A549 treated with CpdA at 1 μM for 4 hours (cell line): ENCODE measurements around the gene CTRB1. TPM values are rescaled to one million over a fixed set of nuclear protein-coding genes. Genes with fewer than 3 reads are reported as not detected.

Experiments
- total RNA-seq: library from RNA; stranded (reverse); fragments of 200-300 nt; extraction: Qiagen RNA extraction; gene quantifications from 5 replicates; pipeline ENCODE4 v1.2.3, GENCODE V29; 2022; ENCODE audit warnings: low read depth

The CTRB1 gene
- total RNA-seq = not detected in 5 replicates

DNA sequence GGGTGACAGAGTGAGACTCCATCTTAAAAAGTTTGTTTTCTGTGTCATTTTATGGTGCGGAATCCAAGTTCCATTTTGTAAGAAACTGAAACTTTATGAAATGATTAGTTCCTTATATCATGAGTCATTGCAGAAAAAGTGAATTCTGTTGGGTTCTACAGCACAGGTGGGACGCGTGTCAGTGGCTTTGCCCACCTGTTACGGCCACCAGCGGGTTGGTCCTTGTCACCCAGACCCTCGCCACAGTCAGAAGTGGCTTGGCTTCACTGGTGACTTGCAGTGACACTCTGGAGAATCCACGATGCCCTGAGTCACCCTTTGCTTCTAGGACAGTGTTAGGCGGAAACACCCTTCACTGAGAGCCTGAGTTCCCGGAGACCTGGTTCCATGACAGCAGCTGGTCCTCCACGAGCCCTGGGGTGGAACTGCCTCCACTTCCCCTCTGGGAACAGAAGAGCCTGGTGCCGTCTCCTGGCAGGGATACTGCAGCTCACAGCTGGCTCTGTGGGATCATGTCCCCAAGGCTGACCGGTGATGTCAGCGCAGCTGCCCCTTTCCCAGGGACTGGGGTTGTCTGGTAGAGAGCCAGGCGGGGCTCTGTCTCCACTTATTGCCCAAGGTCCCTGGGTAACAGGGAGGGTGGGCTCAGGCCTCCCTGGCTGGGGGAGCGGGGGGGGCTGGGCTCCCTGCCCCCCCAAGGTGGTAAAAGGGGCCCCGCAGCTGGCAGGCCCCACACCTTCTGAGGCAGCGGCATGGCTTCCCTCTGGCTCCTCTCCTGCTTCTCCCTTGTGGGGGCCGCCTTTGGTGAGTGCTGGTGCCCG, at the start of gene CTRB1:
Gene CTRB1 (plus strand): TSS at position 733 of the 821 bp plus-strand sequence. CDS start 20 bp downstream, at position 753.

DNA sequence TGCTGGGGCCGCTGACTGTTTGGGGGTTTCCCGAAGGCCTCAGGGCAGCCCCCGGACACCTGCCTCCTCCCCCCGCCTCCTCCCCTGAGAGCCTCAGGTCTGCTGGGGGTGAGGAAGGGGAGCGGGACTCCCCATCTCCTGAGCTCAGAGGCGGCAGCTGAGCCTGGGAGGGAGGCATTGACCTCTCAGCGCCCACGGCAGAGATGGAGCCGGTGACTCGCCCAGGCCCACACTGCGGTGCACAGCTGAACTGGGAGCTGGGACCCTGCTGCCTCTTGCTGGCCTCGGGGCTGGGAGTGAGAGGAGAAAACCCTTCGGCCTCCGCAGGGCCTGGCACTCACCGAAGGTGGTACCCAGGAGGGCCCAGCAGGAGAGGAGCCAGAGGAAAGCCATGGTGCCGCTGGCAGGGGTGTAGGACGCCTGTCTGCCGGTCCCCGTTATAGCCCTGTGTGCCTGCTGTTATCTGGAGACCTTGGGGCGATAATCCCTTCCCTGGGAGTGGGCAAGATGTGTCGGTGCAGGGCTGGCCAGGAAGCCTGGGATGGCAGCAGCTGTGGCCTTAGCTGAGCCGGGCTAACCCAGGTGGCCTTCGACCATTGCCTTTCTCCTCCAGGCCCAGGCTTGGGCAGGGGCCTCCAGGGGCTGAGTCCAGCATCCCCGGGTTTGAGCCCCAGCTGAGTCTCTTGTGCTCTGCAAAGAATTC, 11.9 kb upstream of the CTRB1 start, which contains the start of gene CTRB2:
Gene CTRB2 (minus strand): TSS at position 413 of the 703 bp plus-strand sequence. CDS start 20 bp downstream, at position 393.

DNA sequence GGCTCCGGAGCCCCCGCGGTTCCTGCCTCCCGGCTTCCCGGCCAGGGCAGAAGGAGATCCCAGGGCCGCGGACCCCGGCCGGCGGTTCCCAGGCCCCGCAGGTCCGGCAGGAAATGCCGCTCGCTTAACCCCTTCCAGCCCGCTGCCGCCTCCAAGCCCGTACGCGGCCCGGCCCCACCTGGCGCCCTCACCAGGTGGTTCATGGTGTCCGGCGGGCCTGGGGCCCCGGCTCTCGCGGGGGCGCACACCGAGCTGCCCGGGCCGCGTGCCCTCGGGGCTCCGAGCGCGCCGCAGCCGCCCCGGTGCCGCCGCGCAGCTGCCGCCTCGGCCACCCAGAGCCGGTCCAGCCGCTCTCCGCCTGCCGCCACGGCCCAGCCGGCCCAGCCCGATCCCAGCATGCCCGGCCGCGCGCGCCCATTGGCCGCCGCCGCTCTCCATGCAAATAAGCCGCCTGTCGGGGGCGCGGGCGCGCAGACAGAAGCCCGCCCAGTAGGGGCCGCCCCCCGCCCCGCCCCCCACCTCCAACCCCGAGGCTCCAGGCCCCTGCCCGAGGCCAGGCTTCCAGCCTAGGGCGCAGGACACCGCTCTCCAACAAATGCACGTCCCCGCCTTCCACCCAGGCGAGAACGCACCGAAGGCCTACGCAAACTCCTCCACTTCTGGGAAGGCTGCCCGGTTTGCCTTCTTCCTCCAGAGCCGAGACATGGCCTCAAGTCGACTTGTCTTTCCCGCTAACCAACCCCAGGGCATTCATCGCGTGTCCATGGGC, 32.7 kb downstream of the CTRB1 start, which contains the start of gene BCAR1:
Gene BCAR1 (minus strand): TSS at position 345 of the 769 bp plus-strand sequence. CDS start 142 bp downstream, at position 203.

Other genes starting within 250 kb of the CTRB1 start
- 25.1 to 32.3 TPM (median 31.0 TPM) in 5 replicates for gene WDR59, start 233.9 kb upstream of the CTRB1 start, total RNA-seq
- 17.3 to 24.5 TPM (median 23.4 TPM) in 5 replicates for gene ZNRF1, start 220.0 kb upstream of the CTRB1 start, total RNA-seq
- gene LDHD, start 102.2 kb upstream of the CTRB1 start, total RNA-seq = 0.55 to 0.84 TPM (median 0.76 TPM) in 5 replicates
- 10.1 to 11.3 TPM (median 11.0 TPM) in 5 replicates for gene ZFP1, start 70.5 kb upstream of the CTRB1 start, total RNA-seq
- gene CTRB2, start 11.8 kb upstream of the CTRB1 start, total RNA-seq = not detected in 5 replicates
- gene BCAR1, start 32.6 kb downstream of the CTRB1 start, total RNA-seq = 58.1 to 95.0 TPM (median 86.7 TPM) in 5 replicates
- gene CFDP1, start 214.5 kb downstream of the CTRB1 start, total RNA-seq = 49.2 to 60.7 TPM (median 55.9 TPM) in 5 replicates
- gene TMEM170A, start 245.7 kb downstream of the CTRB1 start, total RNA-seq = 14.3 to 17.5 TPM (median 15.3 TPM) in 5 replicates